Nephron (organoid): ENCODE data around the gene MGAT3.
"Not testable (repeated sequence)": the region's sequence is repeated elsewhere in the genome, so short reads cannot be mapped to it uniquely, and the experiment has no call there.

Experiments used
- H3K27ac Mint-ChIP-seq, 3 experiments: 2 replicates each; pipeline ENCODE4 v1.8.0; 2020; ENCODE audit warnings: mixed read lengths in 3 of 3, mild to moderate bottlenecking in 2 of 3, moderate library complexity in 1 of 3
- H3K27me3 Mint-ChIP-seq: 2 replicates; pipeline ENCODE4 v1.8.0; 2021; ENCODE audit warnings: low read depth, mild to moderate bottlenecking, moderate library complexity, mixed read lengths
- H3K36me3 Mint-ChIP-seq: 2 replicates; pipeline ENCODE4 v1.8.0; 2020; ENCODE audit warnings: low read depth, mixed read lengths
- H3K4me1 Mint-ChIP-seq: 2 replicates; pipeline ENCODE4 v1.8.0; 2020; ENCODE audit warnings: mixed read lengths
- H3K4me3 Mint-ChIP-seq, 3 experiments: 2 replicates each; pipeline ENCODE4 v1.8.0; 2020; ENCODE audit warnings: mild to moderate bottlenecking in 3 of 3, mixed read lengths in 3 of 3, moderate library complexity in 2 of 3
- H3K9me3 Mint-ChIP-seq: 2 replicates; pipeline ENCODE4 v1.8.0; 2020; ENCODE audit warnings: mixed read lengths
- TF ChIP-seq, protein P1 (sequence below), 3 experiments: fragments of 200-600 bp; sonication (generic); IDR thresholded peaks; one replicate each; pipeline ENCODE4 v1.5.0; 2021; ENCODE audit warnings: antibody characterized with exemption in 3 of 3; ENCODE audit not compliant: unreplicated experiment in 3 of 3

MGAT3 gene

DNA sequence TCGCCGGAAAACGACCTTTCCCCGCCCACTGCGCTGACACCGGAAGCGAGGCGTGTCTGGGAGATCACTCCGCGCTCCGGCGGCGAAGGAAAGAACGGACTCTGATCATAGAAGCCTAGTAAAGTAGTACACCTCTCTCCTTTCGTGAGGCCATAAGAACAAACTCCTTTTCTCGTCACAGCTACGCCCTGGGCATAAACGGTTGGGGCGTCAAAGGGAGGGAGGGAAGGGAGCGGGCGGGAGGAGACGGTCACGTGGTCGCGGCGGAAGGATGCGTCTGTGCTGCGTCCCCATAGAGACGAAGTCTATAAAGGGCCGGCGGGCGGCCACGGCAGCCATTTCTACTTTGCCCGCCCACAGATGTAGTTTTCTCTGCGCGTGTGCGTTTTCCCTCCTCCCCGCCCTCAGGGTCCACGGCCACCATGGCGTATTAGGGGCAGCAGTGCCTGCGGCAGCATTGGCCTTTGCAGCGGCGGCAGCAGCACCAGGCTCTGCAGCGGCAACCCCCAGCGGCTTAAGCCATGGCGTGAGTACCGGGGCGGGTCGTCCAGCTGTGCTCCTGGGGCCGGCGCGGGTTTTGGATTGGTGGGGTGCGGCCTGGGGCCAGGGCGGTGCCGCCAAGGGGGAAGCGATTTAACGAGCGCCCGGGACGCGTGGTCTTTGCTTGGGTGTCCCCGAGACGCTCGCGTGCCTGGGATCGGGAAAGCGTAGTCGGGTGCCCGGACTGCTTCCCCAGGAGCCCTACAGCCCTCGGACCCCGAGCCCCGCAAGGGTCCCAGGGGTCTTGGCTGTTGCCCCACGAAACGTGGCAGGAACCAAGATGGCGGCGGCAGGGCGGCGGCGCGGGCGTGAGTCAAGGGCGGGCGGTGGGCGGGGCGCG is 63.7 kb downstream of the MGAT3 start, which contains the start of gene ATF4:
ATF4 (plus strand) TSS at position 337 of the 880 bp plus-strand sequence. CDS start 884 bp downstream, outside the sequence.
- H3K27me3 Mint-ChIP-seq = peaks cover 6% of the 10 kb centered on the region
- H3K27ac Mint-ChIP-seq = peak within 1 kb of the TSS; percentile 99 to 100 (median 100)
- no peaks in the 10 kb centered on the region for H3K9me3 Mint-ChIP-seq
- peak within 1 kb of the TSS; percentile 94 to 98 (median 94) for H3K4me3 Mint-ChIP-seq
- H3K4me1 Mint-ChIP-seq = peaks cover 55% of the 10 kb centered on the region
- TF ChIP-seq, protein P1, sequence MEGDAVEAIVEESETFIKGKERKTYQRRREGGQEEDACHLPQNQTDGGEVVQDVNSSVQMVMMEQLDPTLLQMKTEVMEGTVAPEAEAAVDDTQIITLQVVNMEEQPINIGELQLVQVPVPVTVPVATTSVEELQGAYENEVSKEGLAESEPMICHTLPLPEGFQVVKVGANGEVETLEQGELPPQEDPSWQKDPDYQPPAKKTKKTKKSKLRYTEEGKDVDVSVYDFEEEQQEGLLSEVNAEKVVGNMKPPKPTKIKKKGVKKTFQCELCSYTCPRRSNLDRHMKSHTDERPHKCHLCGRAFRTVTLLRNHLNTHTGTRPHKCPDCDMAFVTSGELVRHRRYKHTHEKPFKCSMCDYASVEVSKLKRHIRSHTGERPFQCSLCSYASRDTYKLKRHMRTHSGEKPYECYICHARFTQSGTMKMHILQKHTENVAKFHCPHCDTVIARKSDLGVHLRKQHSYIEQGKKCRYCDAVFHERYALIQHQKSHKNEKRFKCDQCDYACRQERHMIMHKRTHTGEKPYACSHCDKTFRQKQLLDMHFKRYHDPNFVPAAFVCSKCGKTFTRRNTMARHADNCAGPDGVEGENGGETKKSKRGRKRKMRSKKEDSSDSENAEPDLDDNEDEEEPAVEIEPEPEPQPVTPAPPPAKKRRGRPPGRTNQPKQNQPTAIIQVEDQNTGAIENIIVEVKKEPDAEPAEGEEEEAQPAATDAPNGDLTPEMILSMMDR (IDR thresholded peaks at IDR 0.05; ENCODE audit: unreplicated experiment in 3 of 3) = no peak
- H3K36me3 Mint-ChIP-seq = peaks cover 54% of the 10 kb centered on the region

DNA sequence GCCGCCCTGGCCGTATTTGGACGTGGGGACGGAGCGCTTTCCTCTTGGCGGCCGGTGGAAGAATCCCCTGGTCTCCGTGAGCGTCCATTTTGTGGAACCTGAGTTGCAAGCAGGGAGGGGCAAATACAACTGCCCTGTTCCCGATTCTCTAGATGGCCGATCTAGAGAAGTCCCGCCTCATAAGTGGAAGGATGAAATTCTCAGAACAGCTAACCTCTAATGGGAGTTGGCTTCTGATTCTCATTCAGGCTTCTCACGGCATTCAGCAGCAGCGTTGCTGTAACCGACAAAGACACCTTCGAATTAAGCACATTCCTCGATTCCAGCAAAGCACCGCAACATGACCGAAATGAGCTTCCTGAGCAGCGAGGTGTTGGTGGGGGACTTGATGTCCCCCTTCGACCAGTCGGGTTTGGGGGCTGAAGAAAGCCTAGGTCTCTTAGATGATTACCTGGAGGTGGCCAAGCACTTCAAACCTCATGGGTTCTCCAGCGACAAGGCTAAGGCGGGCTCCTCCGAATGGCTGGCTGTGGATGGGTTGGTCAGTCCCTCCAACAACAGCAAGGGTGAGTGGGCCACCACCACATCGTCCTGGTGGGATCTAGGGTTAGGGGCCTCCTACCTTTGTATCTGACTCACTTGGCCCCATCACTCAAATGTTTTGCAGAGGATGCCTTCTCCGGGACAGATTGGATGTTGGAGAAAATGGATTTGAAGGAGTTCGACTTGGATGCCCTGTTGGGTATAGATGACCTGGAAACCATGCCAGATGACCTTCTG is 64.5 kb downstream of the MGAT3 start:
- Mint-ChIP-seq H3K4me1 (peaks cover 58% of the 10 kb centered on the region), H3K4me3 (peak overlapping the region; percentile 94 to 98 (median 94)), H3K36me3 (peaks cover 48% of the 10 kb centered on the region), H3K27ac (peak overlapping the region; percentile 99 to 100 (median 100))
- not testable (repeated sequence) for H3K27me3 Mint-ChIP-seq, H3K9me3 Mint-ChIP-seq

DNA sequence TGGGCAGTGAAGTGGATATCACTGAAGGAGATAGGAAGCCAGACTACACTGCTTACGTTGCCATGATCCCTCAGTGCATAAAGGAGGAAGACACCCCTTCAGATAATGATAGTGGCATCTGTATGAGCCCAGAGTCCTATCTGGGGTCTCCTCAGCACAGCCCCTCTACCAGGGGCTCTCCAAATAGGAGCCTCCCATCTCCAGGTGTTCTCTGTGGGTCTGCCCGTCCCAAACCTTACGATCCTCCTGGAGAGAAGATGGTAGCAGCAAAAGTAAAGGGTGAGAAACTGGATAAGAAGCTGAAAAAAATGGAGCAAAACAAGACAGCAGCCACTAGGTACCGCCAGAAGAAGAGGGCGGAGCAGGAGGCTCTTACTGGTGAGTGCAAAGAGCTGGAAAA is 65.3 kb downstream of the MGAT3 start:
- H3K9me3 Mint-ChIP-seq, H3K27me3 Mint-ChIP-seq: not testable (repeated sequence)
- peaks cover 47% of the 10 kb centered on the region for H3K36me3 Mint-ChIP-seq
- peak overlapping the region; percentile 99 to 100 (median 100) for H3K27ac Mint-ChIP-seq
- peaks cover 60% of the 10 kb centered on the region for H3K4me1 Mint-ChIP-seq
- H3K4me3 Mint-ChIP-seq = peak overlapping the region; percentile 94 to 98 (median 94)

DNA sequence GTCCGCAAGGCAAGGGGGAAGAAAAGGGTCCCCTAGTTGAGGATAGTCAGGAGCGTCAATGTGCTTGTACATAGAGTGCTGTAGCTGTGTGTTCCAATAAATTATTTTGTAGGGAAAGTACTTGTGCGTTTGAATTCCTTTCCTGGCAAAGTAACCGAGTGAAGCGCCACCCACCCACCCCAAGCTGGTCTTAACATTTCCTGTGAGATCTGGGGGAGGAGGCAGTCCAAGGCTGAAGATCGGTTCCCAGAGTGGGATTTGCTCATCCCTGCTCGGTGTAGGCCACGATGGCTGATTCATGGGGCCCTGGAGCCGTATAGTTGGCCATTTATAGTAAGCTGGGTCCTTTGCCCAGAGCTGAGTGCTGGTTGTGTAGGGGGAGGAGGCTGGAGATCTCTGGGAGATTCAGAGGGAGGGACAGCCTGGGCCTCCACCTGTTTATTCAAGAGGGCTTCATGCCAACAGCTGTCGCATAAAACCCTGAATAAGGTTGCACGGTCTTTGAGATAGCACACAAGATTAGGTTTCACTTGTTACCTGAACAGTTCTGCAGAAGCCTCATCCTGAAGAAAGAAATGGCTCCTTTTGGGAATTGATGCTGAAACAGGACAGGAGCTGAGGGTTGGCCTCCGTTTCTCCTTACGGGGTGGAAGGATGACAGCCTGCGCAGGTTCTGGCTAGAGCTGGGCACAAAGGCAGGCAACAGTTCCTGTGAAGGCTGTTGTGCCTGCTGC is 65.9 kb downstream of the MGAT3 start:
- peaks cover 61% of the 10 kb centered on the region for H3K4me1 Mint-ChIP-seq
- no peaks in the 10 kb centered on the region for H3K9me3 Mint-ChIP-seq
- H3K36me3 Mint-ChIP-seq = peaks cover 44% of the 10 kb centered on the region
- peak overlapping the region; percentile 99 to 100 (median 100) for H3K27ac Mint-ChIP-seq
- peaks cover 6% of the 10 kb centered on the region for H3K27me3 Mint-ChIP-seq
- TF ChIP-seq, protein P1 (IDR thresholded peaks at IDR 0.05; ENCODE audit: unreplicated experiment in 3 of 3) = no peak
- peak overlapping the region; percentile 94 to 98 (median 94) for H3K4me3 Mint-ChIP-seq

DNA sequence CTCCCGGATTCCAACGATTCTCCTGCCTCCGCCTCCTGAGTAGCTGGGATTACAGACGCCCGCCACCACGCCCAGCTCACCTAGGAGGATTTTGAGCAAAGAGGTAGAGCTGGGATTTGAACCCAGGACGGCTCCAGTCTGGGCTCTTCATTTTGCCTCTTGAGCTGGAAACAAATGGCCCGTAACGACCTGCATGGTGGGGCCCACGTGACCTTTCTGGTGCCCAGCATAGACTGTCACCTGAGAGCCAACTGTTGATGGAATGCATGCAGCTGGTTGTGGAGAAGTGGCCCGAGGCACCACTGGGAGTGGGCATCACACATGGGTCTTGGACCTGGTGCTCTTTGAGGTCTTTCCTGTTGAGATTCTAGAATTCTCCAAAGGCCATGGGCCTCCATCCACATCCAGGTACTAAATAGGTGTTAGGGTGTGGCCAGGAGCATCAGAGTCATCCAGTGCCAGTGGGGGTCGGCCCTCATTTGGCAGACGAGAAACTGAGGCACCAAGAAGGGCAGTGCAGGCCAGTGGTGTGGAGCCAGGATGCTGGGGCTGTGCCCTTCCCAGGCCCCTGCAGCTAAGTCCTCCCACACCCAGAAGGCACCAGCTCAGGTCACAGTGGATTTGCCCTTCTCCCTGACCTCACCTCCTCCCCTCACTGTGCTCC is 67.4 kb downstream of the MGAT3 start:
- peaks cover 6% of the 10 kb centered on the region for H3K27me3 Mint-ChIP-seq
- H3K9me3 Mint-ChIP-seq = no peaks in the 10 kb centered on the region
- peak overlapping the region; percentile 69 to 85 (median 80) for H3K4me3 Mint-ChIP-seq
- TF ChIP-seq, protein P1 (IDR thresholded peaks at IDR 0.05; ENCODE audit: unreplicated experiment in 3 of 3) = no peak
- peak overlapping the region; percentile 67 to 88 (median 86) for H3K27ac Mint-ChIP-seq
- peaks cover 44% of the 10 kb centered on the region for H3K36me3 Mint-ChIP-seq
- H3K4me1 Mint-ChIP-seq = peaks cover 63% of the 10 kb centered on the region
